ENCODE measurements around the gene WTAP.
"Not testable (repeated sequence)": the region's sequence is repeated elsewhere in the genome, so short reads cannot be mapped to it uniquely, and the experiment has no call there.

Gene WTAP

DNA sequence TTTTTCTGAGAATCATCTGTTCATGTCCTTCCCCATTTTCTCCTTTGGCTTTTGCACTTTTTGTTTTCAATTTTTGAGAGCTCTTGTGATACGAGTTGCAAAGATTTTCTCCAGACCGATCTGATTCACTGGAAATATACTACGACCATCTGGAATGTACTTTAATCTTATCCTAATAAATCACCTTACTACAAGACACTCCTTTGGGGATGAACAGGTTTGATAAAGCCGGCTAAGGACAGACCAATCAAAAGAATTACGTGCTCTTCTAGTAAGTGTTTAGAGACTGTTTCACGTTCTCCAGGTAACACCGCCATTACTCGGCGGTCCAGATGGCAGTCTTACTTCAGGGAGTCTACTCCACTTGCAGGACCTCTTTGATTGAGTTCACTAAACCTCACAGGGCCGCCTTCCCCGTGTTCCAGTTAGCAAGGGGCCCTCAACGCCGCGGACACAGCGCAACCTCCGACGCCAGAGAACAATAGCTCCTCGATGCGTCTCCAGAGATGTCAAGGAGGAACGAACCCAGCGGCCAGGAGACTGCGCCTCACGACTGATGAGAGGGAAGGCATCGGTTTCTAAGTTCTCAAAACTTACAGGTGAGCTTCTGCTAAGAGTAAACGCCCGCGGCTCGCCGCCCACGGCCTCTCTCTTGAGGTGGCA is 920 bp upstream of the WTAP start:
- no peak for TF ChIP-seq JUND (IDR thresholded peaks at IDR 0.05; ENCODE audit: low read depth)
- in situ Hi-C loops (cut with HindIII; ENCODE audit: low pct_unique_long_range_greater_than_20kb, low sequenced_read_pairs) = no loop called here
- DNase-seq (ENCODE audit: low read depth in 1 of 2, low spot score in 1 of 2) = no peak

DNA sequence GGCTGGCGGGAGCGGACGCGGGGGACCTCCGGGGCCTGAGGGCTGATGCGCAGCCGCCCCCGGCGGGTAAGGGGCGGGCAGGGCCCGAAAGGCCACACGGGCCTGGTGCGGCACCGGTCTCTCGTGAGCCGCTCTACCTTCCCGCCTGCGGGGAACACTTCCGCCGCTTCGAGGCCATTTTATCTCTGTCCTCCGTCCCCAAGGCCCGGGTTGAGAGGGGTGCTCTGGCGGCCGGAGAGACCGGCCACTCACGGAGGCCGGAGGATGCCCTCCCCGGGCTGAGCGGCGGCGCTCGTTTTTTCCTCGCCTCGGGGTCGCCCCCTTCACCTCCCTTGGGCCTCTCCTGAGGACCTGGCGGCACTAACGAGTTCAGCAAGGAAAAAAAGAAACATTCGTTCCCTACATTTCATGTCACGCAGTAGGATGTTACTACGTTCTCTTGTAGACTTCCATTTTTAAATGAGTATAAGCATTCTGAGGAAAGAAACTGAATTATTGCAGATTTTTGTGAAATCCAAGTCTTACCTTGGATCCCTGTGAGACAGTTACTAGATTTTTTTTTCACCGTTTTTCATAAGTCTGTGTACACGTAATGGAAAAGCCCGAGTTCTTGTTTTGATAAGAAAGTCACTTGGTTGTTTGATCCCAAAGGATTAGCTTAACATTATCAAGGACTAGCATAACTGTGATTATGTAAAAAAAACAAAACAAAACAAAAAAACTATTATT is 575 bp downstream of the WTAP start:
- DNase-seq (ENCODE audit: low read depth in 1 of 2, low spot score in 1 of 2) = peak; percentile 13 to 31
- no peak for TF ChIP-seq JUND (IDR thresholded peaks at IDR 0.05; ENCODE audit: low read depth)
- in situ Hi-C loops (cut with HindIII; ENCODE audit: low pct_unique_long_range_greater_than_20kb, low sequenced_read_pairs) = no loop called here

DNA sequence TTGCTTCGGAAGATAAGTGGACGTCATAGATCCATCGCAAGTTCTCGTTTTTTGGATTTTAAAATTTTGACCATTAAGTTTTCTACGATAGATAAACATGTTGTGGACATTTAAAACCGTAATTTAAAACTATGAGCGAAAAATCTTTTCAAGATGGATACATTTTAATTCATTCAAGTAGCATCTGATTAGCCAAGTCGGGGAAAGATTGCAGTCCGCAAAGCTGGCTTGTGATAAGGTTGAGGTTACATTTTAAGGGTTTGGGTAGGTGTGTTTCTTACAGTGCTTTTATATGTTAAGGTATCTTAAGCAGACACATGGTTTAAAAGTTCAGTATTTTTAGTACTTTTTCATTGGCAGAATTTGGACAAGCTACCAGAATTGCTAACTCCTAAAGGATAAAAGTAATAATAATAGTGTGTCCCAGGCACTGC is 1.2 kb downstream of the WTAP start:
- in situ Hi-C loops (cut with HindIII; ENCODE audit: low pct_unique_long_range_greater_than_20kb, low sequenced_read_pairs) = no loop called here
- no peak for DNase-seq (ENCODE audit: low read depth in 1 of 2, low spot score in 1 of 2)
- TF ChIP-seq JUND (IDR thresholded peaks at IDR 0.05; ENCODE audit: low read depth) = no peak

DNA sequence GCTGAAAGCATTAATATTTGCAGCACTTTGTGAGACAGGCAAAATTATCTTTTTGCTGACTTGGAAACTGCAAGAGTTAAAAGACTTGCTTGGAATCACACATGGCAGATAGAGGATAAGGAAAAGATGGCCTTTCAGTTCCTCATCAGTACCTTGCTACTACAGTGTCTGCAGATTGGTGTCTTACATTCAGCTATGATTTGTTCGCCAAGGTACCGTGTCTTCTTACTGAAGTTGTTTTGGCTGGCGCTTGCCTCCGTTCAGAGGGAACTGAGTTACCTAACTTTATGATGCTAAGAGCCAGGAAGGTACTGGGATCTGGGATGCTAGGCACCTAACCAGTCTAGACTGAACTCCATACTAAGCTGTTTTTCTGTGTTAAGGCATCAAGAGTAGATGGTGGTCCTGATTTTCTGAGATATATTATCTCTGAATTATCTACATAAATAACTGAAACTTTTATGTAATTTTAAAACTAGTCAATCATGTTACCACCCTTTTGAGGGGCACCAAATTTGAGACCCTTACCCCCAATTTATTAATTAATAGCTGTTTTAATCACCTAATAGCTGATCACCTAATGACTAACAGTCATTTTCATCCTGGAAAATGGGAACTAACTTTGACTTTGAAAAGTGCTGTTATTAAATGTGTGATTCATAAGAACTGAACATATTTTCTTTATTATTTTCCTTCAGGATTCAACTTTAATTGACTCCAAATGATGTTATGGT is 2.5 kb downstream of the WTAP start:
- no peak for DNase-seq (ENCODE audit: low read depth in 1 of 2, low spot score in 1 of 2)
- in situ Hi-C loops (cut with HindIII; ENCODE audit: low pct_unique_long_range_greater_than_20kb, low sequenced_read_pairs) = no loop called here

DNA sequence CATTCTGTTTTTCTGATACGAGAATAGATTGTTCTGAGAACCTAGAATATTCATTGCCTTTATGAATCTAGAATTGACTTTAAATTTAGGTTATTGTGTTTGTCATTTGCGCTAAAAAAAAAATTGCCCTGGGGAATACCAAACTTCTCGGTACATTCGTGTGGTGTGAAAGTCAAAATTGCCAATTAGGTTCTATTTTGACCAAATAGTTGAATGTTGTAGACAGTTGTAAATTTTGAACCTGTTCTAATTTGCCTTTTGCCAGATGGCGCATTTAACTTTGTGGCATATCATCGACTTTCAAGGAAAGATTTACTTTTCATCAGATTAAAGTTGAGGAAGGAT is 3.0 kb downstream of the WTAP start:
- in situ Hi-C loops (cut with HindIII; ENCODE audit: low pct_unique_long_range_greater_than_20kb, low sequenced_read_pairs) = no loop called here
- no peak for DNase-seq (ENCODE audit: low read depth in 1 of 2, low spot score in 1 of 2)
- no peak for TF ChIP-seq JUND (IDR thresholded peaks at IDR 0.05; ENCODE audit: low read depth)

More for the DNA sequence above, 2.5 kb downstream of the WTAP start:
- TF ChIP-seq JUND (IDR thresholded peaks at IDR 0.05; ENCODE audit: low read depth) = no peak

DNA sequence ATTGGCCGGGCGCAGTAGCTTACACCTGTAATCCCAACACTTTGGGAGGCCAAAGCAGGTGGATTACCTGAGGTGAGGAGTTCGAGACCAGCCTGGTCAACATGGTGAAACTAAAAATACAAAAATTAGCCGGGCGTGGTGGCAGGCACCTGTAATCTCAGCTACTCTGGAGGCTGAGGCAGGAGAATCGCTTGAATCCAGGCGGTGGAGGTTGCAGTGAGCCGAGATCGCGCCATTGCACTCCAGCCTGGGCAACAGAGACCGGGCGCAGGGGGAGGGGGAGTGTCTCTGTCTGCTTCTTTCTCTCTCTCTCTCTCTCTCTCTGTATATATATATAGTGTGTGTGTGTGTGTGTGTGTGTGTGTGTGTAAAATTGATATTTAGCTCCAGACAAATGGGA is 5.2 kb downstream of the WTAP start:
- in situ Hi-C loops (cut with HindIII; ENCODE audit: low pct_unique_long_range_greater_than_20kb, low sequenced_read_pairs); DNase-seq (ENCODE audit: low read depth in 1 of 2, low spot score in 1 of 2): not testable (repeated sequence)

DNA sequence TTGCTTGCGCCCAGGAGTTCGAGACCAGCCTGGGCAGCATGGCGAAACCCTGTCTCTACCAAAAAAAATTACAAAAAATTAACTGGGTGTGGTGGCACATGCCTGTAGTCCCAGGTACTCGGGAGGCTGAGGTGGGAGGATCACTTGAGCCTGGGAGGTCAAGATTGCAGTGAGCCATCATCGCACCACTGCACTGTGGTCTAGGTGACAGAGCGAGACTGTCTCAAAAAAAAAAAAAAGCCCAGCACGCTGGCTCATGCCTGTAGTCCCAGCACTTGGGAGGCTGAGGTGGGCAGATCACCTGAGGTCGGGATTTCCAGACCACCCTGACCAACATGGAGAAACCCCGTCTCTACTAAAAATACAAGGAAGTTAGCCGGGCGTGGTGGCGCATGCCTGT is 6.1 kb downstream of the WTAP start:
- in situ Hi-C loops (cut with HindIII; ENCODE audit: low pct_unique_long_range_greater_than_20kb, low sequenced_read_pairs) = not testable (repeated sequence)

DNA sequence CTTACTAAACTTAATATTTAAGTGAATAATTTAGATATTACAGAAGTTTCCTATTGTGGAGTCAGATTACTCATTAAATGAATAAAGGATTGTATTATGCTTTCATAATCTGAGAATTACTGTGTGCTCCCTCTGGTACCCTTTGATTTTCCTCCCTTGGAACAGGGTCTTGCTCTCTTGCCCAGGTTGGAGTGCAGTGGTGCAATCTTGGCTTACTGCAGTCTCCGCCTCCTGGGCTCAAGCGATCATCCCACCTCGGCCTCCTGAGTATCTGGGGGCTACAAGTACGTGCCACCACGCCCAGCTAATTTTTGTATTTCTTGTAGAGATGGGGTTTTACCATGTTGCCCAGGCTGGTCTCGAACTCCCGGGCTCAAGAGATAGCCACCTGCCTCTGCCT is 9.6 kb downstream of the WTAP start:
- in situ Hi-C loops (cut with HindIII; ENCODE audit: low pct_unique_long_range_greater_than_20kb, low sequenced_read_pairs) = no loop called here
- DNase-seq (ENCODE audit: low read depth in 1 of 2, low spot score in 1 of 2) = no peak
- TF ChIP-seq JUND (IDR thresholded peaks at IDR 0.05; ENCODE audit: low read depth) = no peak

More for the DNA sequence above, 6.1 kb downstream of the WTAP start:
- not testable (repeated sequence) for DNase-seq (ENCODE audit: low read depth in 1 of 2, low spot score in 1 of 2)

DNA sequence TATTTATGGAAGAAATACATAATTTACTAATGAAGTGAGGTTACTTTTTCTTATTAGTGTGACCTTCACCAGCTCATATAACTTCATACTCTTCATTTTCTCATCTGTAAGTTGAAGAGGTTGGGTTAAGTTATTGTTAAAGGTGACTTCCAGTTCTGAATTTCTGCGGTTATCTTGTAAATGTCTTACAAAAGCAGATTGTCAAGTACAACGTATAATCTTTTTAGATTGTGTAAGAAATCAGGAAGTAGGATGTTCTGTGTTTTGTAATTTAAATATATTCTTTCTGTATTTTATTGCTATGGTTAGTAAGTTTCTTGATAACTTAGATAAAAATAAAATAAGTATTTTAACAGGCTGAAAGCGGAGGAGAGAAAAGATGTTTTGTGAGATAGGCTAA is 12.0 kb downstream of the WTAP start:
- no peak for DNase-seq (ENCODE audit: low read depth in 1 of 2, low spot score in 1 of 2)
- in situ Hi-C loops (cut with HindIII; ENCODE audit: low pct_unique_long_range_greater_than_20kb, low sequenced_read_pairs) = no loop called here
- TF ChIP-seq JUND (IDR thresholded peaks at IDR 0.05; ENCODE audit: low read depth) = no peak

DNA sequence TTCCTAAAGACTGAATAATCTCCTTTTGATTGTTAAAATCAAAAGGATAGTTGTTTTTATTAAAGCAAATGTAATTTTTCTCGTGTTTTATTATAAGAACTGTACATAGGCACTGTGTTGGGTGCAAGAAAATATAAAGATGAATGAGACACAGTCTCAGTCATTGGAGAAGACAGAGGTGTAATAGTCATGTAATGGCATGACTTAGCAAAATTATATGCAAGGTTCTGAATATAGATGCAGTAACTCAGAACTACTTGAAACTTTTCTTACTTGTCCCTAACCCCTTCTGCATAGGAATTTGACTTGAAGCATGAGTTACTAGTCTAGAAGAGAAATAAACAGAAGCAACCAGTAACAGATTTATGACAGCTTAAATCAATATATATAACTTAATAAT is 14.9 kb downstream of the WTAP start:
- no peak for TF ChIP-seq JUND (IDR thresholded peaks at IDR 0.05; ENCODE audit: low read depth)
- in situ Hi-C loops (cut with HindIII; ENCODE audit: low pct_unique_long_range_greater_than_20kb, low sequenced_read_pairs) = no loop called here
- no peak for DNase-seq (ENCODE audit: low read depth in 1 of 2, low spot score in 1 of 2)

DNA sequence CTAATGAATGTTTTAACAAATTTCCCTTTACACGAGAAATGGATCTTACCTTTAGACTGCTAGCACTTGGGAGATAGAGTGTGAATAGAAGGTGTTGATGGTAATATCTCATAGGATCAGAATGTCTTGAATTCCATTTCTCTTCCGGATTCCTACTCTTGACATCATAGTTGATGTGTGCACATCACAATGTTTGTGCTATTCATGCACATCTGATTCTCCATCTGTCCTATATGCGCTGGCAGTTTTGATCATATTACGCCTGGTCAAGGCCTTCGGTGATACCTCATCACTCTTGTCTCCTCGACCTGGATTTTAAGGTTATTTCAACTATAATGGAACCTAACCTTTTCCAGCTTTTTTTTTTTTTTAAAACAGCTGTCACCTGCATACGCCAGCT is 17.8 kb downstream of the WTAP start:
- no peak for DNase-seq (ENCODE audit: low read depth in 1 of 2, low spot score in 1 of 2)
- TF ChIP-seq JUND (IDR thresholded peaks at IDR 0.05; ENCODE audit: low read depth) = no peak
- in situ Hi-C loops (cut with HindIII; ENCODE audit: low pct_unique_long_range_greater_than_20kb, low sequenced_read_pairs) = no loop called here

DNA sequence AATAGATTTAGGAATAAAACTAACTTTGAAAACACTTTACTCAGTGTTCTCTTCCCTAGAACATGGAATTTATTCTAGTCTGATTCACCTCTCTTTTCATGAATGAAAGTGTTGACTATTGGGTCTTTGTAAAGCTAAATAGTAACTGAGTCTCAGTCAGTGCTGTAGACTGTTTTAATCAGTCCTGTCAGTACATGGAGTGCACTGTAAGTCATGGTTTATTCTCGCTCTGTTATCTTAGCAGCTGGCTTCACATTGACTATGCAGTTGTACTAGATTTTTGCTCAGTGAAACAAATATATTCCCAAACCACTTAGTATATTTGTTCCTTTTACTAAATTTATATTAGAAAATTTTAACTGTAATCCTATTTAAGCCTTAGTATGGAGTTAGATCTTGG is 19.5 kb downstream of the WTAP start:
- TF ChIP-seq JUND (IDR thresholded peaks at IDR 0.05; ENCODE audit: low read depth) = no peak
- no peak for DNase-seq (ENCODE audit: low read depth in 1 of 2, low spot score in 1 of 2)
- in situ Hi-C loops (cut with HindIII; ENCODE audit: low pct_unique_long_range_greater_than_20kb, low sequenced_read_pairs) = no loop called here

DNA sequence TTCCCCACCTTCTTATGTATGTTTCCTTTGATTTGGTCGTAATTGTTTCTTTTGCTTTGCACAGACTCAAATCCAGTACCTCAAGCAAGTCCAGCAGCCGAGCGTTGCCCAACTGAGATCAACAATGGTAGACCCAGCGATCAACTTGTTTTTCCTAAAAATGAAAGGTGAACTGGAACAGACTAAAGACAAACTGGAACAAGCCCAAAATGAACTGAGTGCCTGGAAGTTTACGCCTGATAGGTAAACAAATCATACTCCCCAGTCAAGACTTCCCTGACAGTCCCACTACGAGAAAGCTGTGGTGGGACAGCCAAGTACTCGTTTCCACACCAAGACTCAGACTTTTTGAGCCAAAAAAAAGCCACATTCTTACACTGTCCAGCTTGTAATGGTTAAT is 20.8 kb downstream of the WTAP start:
- in situ Hi-C loops (cut with HindIII; ENCODE audit: low pct_unique_long_range_greater_than_20kb, low sequenced_read_pairs) = not testable (repeated sequence)

More for the DNA sequence above, 20.8 kb downstream of the WTAP start:
- DNase-seq (ENCODE audit: low read depth in 1 of 2, low spot score in 1 of 2) = not testable (repeated sequence)

All from T47D (cell line).